Upper lobe of left lung (tissue), 4 donors: ENCODE measurements around the gene ZCWPW1.
"Not testable (repeated sequence)": the region's sequence is repeated elsewhere in the genome, so short reads cannot be mapped to it uniquely, and the experiment has no call there.

ENCODE experiments used
- CTCF ChIP-seq, 6 experiments: fragments of 450-650 bp in 4 of 6; fragments of 200-600 bp in 2 of 6; sonication (generic) in 2 of 6; IDR thresholded peaks; one replicate each; pipeline ENCODE4 v1.5.1; 2016 to 2019; ENCODE audit warnings: antibody characterized with exemption in 6 of 6
- EP300 ChIP-seq, 4 donors: sonication (generic); formaldehyde crosslinking; IDR thresholded peaks; one replicate each; pipeline ENCODE4 v1.5.1; 2017; ENCODE audit warnings: antibody characterized with exemption in 4 of 4, control low read depth in 2 of 4
- POLR2A ChIP-seq, 4 donors: fragments of 450-650 bp; IDR thresholded peaks; one replicate each; pipeline ENCODE4 v1.5.1; 2016 to 2017; ENCODE audit warnings: antibody characterized with exemption in 4 of 4, mild to moderate bottlenecking in 2 of 4
- POLR2AphosphoS5 ChIP-seq, 2 donors: sonication (generic); formaldehyde crosslinking; IDR thresholded peaks; one replicate each; pipeline ENCODE4 v1.5.1; 2017; ENCODE audit warnings: antibody characterized with exemption in 2 of 2

GRCh38 chr7:100352230-100352781 is 76.2 kb downstream of the ZCWPW1 start:
- TF ChIP-seq CTCF, POLR2A, POLR2AphosphoS5, EP300 (IDR thresholded peaks at IDR 0.05): not testable (repeated sequence)
